HG03520 (cell line): ENCODE measurements around the gene DCAF8.

ENCODE experiments used
- ATAC-seq: cut with Tn5 transposase; IDR thresholded peaks from one replicate; pipeline ENCODE4 v1.9.1; 2021; ENCODE audit warnings: mild to moderate bottlenecking, moderate library complexity; ENCODE audit not compliant: unreplicated experiment

Gene DCAF8

DNA sequence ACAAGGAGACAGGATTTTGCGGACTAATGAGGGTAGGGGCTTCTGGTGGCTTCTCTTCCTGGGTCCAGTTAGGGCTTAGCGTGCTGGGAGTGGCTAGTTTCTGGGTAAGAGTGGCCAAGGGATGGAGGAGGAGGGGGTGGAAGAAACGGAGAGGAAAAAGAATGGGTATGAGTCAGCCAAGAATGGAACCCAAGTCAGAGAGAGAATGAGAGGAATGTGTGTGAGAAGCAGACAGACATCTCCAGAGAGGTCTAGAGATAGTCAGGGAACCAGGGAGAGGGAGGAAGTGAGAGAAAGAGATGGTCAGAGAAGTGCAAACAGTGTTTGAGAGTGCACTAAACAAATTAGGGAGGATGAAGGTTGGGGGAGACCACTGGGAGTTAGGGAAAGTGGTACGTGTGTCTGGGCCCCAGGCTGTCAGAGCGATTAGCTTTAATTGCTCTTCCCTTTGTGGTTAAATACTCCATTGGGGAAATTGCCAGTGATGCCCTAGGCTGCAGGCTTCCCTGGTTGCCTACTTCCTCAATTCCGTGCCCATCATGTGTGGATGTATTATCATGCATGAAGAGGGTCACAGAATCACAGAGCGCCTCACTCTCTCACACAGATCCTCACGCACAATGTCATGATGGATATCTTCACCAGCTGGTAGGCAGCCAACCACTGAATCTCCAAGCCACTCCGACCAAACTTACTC lies 55.8 kb downstream of the DCAF8 start:
- no peak for ATAC-seq

DNA sequence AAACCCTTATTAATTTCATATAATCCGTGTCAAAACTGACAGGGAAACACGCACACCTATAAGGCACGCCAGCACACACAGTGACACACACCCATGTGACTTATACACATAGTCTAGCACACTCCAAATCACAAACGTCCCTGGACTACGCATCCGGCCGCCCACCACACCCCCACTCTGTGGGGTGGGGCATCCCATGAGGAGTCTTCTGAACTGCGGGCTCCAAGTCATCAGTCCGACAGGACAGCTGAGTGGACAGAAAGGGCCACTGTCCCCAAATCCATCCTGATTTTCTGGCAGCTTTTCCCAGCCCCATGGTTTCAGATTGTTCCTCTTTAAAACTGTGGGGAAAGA lies 56.3 kb downstream of the DCAF8 start:
- ATAC-seq, result peak; percentile 41

GRCh38 chr1:160205242-160206035 lies 56.9 kb downstream of the DCAF8 start, which contains the start of gene PEA15:
Gene PEA15, plus strand, starts transcription at chr1:160205384. Its CDS starts 6,161 bp downstream, at chr1:160211545.
- peak; percentile 41 for ATAC-seq

DNA sequence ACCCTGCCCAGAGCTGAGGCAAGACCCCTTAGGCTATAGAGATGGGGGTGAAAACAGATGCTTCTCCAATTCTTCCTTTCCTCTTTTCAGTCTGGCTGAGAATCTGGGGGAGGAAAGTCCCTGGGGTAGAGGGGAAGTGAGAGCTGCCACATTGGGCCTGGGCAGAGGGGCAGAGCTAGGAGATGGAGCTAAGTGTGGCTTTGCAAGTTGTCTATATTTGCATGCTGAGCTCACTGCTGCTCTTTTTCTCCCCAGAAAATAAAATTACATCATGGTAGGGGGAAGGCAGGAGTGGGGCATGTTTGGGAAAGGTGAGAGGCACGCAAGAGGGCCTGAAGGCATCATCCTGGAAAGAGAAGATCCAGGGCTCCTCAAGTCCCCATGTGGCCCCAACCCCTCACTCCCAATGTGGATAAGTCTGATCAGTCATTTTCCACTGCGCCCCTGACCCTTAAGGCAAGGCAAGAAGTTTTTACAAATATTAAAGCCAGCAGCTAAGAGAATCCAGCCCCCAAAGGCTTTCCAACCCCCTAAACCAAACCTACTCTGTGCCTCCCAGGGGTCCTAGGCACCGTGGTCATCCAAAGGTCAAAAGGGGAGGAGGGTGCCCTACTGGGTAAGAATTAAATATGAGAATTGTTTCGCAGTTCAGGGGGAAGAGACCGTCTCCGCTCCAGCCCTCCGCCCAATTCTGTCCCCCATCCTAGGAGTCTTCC lies 57.7 kb downstream of the DCAF8 start:
- ATAC-seq, result peak; percentile 48

GRCh38 chr1:160200786-160201185 lies 61.6 kb downstream of the DCAF8 start:
- ATAC-seq, result no peak

- ATAC-seq, result no peak
Measured at GRCh38 chr1:160197231-160197630, 65.1 kb downstream of the DCAF8 start.

DNA sequence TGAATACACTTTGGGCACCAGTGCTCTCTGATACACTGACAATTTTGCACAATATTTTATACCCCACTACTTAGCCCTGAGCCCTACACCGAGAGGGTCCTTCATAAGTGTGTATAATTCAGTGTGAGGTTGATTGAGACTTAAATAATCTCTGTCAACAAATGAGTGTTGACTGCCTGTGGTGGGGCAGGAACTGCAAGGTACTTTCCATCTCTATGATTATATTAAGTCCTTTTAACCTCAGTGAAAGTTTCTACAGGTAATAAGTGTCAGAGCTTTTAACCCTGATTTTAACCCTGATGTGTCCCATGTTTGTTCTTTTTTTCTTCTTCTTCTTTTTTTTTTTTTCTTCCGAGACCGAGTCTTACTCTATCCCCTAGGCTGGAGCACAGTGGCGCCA lies 66.2 kb downstream of the DCAF8 start:
- ATAC-seq, result no peak

- no peak for ATAC-seq
Measured at GRCh38 chr1:160194737-160195059, 67.7 kb downstream of the DCAF8 start.

GRCh38 chr1:160193832-160194736 lies 68.3 kb downstream of the DCAF8 start:
- no peak for ATAC-seq

GRCh38 chr1:160193091-160193819 lies 69.1 kb downstream of the DCAF8 start:
- ATAC-seq, result no peak

GRCh38 chr1:160192234-160192633 lies 70.1 kb downstream of the DCAF8 start:
- no peak for ATAC-seq

DNA sequence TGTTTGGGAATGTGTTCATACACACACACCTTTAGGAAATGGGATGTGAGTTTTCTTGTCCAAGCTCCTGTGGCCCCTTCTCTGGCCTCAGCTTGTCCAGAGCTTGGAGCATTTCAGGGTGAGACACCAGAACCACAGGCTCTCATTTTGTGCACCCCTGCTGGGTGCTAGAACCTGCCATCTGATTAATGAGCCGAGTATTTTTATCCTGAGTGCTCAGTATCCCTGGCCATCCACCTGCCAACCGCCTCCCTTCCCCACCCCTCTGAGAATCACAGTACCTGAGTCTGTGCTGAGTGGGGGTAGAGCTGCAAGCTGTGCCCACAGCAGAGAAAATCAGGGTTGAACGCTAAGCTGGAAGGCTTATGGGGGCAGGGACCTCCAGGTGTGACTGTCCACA lies 70.6 kb downstream of the DCAF8 start:
- no peak for ATAC-seq

GRCh38 chr1:160189649-160190625 lies 72.4 kb downstream of the DCAF8 start, which contains the start of gene CASQ1:
Gene CASQ1, plus strand, starts transcription at chr1:160190575. Its CDS starts 177 bp downstream, at chr1:160190752.
- no peak for ATAC-seq

GRCh38 chr1:160188341-160188740 lies 74.0 kb downstream of the DCAF8 start:
- ATAC-seq, result no peak

GRCh38 chr1:160187407-160187806 lies 74.9 kb downstream of the DCAF8 start:
- no peak for ATAC-seq

DNA sequence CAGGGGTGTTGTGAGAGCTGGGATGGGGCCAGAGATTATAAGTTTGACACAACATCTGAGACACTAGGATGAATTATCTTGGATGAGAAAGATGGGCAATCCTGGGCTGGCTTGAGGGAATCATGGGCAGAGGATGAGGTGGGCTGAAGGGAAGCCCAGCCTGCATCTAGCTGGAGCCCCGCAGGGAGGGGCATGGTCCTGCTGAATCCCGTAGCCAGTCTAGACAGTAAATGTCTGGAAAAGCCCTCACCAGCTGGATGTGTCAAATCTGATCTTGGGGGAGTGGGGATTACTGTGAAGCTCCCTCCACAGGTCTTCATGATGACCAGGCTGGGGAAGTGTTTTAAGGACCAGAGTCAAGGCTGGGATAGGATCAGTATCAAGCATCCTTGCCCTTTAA lies 75.6 kb downstream of the DCAF8 start:
- ATAC-seq, result no peak

- ATAC-seq, result no peak
Measured at GRCh38 chr1:160186246-160186645, 76.1 kb downstream of the DCAF8 start.

GRCh38 chr1:160179336-160179735 lies 83.0 kb downstream of the DCAF8 start:
- ATAC-seq, result no peak

- no peak for ATAC-seq
Measured at GRCh38 chr1:160178731-160179130, 83.6 kb downstream of the DCAF8 start.
